Measurements from ENCODE around the gene TMEM121B. TPM values are rescaled to one million over a fixed set of nuclear protein-coding genes. Genes with fewer than 3 reads are reported as not detected.
"Not testable (repeated sequence)": the region's sequence is repeated elsewhere in the genome, so short reads cannot be mapped to it uniquely, and the experiment has no call there.

TMEM121B gene
- 1 to 10 TPM in 1 of 4 donors, under 1 TPM in 3; 0.76 to 1.1 (median 0.91) TPM for polyA plus RNA-seq (ENCODE audit: insufficient read length in 4 of 4)

DNA sequence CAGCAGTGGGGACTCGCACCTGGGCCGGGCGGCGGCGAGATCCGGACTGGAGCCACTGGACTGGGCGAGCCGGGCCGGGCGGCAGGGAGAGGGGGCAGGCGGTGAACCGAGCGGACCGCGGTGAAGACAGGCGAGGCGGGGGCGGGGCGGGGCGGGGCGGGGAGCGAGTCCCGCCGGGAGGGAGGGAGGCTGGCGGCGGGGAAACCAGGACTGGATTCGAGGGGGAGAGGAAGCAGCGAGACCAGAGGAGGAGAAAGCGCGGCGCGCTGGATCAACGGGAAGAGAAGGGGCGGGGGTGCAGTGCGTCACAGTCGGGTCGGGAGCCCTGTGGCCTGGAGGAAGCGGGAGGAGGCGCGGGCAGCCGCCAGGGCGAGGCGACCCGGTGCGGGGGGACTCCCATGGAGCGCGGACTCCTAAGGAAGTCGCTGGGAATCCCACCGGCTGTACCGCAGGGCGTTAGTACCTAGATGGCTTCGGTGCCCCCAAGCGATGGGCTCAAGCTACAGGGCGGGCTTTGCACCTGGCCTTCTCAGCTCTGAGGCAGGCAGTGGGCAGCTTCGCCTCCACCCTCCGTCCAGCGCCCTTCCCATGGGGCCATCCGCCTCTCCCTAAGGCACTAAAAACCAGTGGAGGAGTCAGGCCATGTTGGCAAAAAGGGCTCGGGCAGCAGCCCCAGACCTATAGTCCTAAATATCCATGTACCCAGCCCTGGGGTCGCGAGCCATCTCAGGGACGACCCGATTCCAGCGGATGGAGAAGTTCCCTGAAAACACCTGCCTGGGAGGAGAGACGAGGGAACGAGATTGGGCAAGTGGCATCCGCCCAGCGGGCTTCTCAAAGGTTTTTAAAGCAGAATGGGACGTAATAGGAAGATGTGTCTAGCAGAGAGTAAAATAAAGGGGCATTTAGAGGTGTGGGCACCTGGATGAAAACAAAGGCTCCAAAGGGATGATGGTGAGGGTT lies at the start of gene TMEM121B:
TMEM121B (minus strand) TSS at position 128 of the 963 bp plus-strand sequence. CDS start 233 bp downstream, outside the sequence.
- DNase-seq (ENCODE audit: low read depth in 4 of 4, low spot score in 2 of 4), result peak in 2 of 4 donors; percentile 41 to 50

GRCh38 chr22:17167486-17167885 lies 46.3 kb upstream of the TMEM121B start:
- no peak for DNase-seq (ENCODE audit: low read depth in 4 of 4, low spot score in 2 of 4)

DNA sequence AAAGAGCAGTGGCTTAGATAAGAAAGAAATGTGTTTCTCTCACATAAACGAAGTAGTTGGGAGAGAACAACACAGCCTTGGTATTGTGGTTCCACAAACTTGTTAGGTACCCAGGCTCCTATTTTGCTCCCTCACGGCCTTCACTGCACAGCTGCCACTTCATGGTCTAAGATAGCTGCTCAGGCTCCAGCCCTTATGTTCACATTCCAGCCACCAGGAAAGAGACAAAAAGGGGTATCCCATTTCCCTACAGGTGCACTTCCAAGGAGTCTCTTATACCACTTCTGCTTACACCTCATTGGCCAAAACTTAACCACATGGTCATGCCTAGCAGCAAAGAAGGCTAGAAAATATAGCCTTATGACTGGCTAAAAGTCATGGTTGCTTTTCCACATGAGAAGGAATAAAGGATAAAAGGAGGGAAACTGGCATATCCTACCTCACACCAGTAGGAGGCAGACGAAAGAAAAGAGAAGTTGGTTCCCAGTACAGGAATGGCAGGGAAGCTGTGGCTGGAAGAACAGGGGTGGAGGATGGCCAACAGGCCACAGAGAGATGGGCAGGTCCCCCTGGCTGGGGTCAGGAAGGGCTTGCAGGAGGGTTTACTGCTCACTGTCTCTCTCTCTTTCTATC lies 43.3 kb upstream of the TMEM121B start:
- DNase-seq (ENCODE audit: low read depth in 4 of 4, low spot score in 2 of 4), result no peak

DNA sequence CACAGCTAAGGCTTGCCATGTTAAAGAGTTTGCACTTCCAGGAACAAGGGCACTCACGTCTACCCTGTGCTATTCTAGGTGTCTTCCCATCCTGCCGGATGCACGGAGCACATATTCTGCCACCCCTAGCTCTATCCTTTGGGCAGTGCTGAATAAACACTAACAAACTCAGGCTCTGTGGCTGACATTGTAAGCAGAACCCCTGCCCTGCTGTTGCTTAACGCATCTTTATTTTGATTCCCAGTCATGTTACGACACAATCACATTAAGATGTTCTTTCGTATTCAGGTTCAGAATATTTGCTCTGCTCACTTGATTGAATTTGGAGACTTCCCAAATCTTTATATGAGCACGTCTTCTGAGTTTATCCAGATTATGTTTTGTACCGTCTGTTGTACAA lies 41.6 kb upstream of the TMEM121B start:
- DNase-seq (ENCODE audit: low read depth in 4 of 4, low spot score in 2 of 4), result no peak

DNA sequence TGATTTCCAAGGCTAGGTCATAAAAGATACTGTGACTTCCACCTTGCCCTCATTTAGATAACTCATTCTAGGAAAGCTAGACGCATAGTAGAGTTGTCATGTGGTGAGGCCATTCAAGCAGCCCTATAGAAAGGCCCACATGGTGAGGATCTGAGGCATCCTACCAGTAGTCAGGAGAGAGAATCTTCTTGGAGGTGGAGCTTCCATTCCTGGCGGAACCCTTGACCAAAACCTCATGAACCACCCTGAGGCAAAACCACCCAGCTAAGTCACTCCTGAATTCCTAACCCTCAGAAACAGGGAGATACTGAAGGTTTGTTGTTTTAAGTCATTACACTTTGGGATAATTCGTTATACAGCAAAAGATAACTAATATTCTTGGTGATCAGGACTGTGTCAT lies 40.8 kb upstream of the TMEM121B start:
- no peak for DNase-seq (ENCODE audit: low read depth in 4 of 4, low spot score in 2 of 4)

DNA sequence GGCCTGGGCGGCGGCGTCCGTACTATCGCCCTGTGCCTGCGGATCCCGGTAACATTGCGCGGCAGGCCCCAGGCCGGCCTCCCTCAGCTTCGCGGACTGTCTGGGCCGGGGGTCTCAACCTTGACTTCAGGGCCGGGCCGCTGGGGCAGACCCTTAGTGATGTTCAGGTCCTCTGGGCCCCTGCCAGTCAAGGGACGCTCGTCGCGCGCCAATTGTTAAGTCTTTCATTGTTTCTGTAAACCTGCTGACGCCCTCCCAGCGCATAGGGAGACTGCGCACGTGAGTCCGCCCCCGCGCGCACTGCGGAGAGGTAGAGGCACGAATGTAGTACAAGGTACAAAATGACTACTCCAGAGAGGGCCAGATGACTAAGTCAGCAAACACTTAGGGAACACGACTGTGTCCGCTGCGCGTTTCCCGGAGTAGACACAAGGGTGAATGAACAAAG lies 38.4 kb upstream of the TMEM121B start:
- DNase-seq (ENCODE audit: low read depth in 4 of 4, low spot score in 2 of 4), result peak; percentile 11 to 58 (median 43)

DNA sequence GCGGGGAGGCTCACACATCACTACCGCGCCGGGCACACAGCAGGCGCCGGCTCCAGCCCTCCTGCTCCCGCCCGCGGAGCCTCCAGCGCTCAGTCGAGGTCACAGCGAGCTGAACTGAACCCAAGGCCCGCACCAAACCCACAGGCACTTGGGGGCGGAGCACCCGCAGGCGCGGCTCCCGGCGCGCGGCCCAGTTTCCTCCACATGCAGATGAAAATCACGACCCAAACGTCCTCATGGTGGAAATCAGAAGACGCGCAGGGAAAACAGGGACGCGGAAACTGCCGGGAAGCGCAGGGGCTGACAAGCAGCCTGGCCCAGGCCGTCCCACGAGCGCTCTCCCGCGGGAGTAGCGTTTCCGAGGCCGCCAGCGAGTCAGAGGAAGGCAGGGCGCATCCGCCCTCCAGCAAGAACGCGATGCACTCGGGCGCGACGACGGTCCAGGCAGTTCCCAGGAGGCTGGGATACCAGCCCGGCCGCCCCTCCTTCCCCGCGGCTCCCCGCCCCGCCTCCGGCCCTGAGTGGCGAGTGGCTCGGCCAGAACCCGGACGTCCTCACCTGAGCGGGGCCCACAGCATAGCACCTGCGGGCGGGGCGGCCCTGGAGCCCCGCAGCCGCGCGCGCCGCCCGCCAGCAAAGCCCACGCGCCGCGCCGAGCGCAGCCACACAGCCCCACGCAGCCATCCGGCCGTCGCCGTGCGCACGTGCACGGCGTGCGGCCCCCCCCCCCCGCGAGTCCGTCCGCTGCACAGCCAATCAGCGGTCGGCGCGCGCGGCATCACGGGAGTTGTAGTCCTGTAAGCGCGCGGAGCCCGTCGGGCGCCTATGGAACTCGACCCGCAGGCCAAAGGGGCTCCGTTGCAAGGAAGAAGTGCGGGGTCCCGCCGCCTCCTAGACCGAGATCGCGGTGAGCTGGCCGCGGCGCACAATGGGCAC lies 37.7 kb upstream of the TMEM121B start, which contains the start of gene HDHD5:
HDHD5 (minus strand) TSS at position 710 of the 936 bp plus-strand sequence; CDS start at position 684, 26 bp downstream.
- DNase-seq (ENCODE audit: low read depth in 4 of 4, low spot score in 2 of 4), result peak; percentile 69 to 77 (median 74)

GRCh38 chr22:17158176-17158567 lies 37.0 kb upstream of the TMEM121B start:
- DNase-seq (ENCODE audit: low read depth in 4 of 4, low spot score in 2 of 4), result no peak

DNA sequence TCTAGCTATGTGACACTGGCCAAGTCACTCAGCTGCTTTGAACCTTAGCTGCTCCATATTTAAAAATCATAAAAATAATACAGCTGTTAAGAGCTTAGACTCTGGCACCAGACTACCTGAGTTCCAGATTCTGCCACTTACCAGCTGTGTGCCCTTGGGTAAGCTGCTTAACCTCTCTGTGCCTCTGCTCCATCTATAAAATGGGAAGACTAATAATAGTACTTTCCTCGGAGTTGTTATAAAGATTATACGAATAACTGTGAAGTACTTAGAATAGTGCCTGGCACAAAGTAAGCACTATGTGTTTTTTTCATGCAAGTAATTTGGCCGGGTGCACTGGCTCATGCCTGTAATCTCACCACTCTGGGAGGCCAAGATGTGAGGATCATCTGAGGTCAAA lies 36.6 kb upstream of the TMEM121B start:
- no peak for DNase-seq (ENCODE audit: low read depth in 4 of 4, low spot score in 2 of 4)

- no peak for DNase-seq (ENCODE audit: low read depth in 4 of 4, low spot score in 2 of 4)
These were observed 34.8 kb upstream of the TMEM121B start for GRCh38 chr22:17155941-17156340.

DNA sequence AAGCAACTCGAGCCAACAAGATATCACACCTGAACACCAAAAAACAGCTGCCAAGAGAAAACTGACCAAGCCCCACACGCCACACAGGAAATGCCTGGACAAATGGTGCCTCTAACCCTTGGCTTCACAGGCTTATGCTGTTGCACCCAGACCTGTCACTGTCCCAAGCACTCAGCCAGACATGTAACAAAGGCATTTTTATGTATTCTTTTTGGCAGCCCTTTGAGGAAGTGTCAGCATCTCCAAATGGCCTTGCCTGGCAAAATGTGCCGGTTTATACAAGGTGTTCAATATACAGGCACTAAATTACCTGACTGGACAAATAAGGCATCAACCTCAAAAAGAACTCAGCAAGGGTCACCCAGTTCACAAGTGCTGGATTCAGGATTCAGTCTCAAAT lies 31.8 kb upstream of the TMEM121B start:
- DNase-seq (ENCODE audit: low read depth in 4 of 4, low spot score in 2 of 4), result no peak

GRCh38 chr22:17152340-17152739 lies 31.2 kb upstream of the TMEM121B start:
- DNase-seq (ENCODE audit: low read depth in 4 of 4, low spot score in 2 of 4), result no peak

DNA sequence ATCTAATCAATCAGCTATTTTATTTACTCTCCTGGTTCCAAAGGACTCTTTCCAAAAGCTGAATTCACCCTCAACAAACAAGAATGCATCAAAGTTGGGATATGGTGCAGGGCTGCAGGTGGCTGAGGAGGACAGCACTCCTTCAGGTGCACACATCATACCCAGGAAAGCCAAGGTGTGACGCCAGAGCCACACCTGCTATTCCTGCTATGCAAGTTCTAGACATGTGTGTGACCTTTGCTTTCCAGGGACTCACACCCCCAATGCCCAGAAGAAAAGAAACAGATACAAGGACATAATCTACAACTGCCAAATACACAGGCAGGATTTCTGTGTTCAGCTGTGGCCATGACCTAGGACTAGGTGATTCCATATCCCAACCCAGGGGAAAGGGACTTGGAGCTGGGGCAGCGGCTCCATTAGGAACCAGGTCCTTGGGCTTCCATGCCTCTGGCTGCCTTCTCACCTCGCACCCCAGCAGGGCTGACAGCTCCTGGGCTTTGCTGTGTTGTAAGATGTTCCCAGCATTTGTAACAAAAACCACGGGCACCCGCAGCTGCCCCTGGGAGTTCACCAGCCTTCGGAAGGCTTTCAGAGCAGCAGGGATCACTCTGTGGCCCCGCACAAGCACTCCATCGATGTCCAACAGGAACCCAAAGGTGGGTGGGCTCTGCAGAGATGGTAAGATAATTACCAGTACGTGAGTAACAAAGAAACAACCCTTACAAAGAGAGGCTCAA lies 28.1 kb upstream of the TMEM121B start:
- DNase-seq (ENCODE audit: low read depth in 4 of 4, low spot score in 2 of 4), result no peak

DNA sequence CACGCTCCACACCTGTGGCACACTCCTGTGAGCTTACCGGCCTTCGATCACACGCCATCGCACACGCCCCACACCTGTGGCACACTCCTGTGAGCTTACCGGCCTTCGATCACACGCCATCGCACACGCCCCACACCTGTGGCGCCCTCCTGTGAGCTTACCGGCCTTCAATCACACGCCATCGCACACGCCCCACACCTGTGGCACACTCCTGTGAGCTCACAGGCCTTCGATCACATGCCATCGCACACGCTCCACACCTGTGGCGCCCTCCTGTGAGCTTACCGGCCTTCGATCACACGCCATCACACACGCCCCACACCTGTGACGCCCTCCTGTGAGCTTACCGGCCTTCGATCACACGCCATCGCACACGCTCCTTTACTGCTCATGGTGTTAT lies 26.3 kb upstream of the TMEM121B start:
- DNase-seq (ENCODE audit: low read depth in 4 of 4, low spot score in 2 of 4), result not testable (repeated sequence)

GRCh38 chr22:17145021-17145680 lies 24.0 kb upstream of the TMEM121B start:
- no peak for DNase-seq (ENCODE audit: low read depth in 4 of 4, low spot score in 2 of 4)

DNA sequence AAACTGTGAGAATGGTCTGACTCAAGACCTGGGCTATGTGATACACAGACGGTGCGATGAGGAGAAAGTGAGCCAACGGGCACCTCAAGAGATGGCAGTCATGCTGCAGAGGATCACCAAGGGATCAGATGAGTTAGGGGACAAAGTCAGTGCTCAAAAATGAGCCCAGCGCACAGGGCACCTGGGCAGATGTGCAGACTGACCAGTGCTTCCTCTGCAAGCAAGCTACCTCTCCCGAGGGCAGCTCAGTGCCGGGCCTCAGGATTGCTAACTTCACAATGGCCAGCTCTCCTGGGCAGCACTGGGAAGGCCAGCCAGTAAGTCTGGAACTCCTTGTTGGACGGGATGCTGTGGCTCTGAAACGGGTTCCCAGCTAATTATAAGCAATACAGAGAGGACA lies 22.7 kb upstream of the TMEM121B start:
- DNase-seq (ENCODE audit: low read depth in 4 of 4, low spot score in 2 of 4), result no peak

DNA sequence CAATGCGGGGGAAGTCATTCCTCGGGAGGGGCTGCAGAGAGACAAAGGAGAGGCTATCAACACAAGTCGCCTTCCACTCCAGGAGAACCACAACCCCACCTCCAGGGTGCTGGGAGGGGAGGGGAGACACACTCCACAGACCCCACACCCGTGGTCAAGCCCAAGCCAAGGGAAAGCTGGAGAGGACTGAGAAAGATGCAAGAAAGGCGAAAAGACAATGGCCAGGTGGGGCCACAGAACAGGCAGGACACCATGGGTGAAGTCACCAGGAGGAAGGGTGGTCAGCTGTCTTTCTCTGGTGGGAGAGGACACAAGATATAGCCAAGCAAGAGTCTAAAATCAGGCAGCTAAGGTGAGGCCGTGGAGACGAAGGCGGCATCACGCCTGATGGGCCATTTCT lies 21.9 kb upstream of the TMEM121B start:
- no peak for DNase-seq (ENCODE audit: low read depth in 4 of 4, low spot score in 2 of 4)

- DNase-seq (ENCODE audit: low read depth in 4 of 4, low spot score in 2 of 4), result no peak
These were observed 19.9 kb upstream of the TMEM121B start for GRCh38 chr22:17140826-17141766.

All from left renal cortex interstitium (tissue), 4 donors.